ENCODE measurements around the gene MVP. TPM values are rescaled to one million over a fixed set of nuclear protein-coding genes. Genes with fewer than 3 reads are reported as not detected.
"Not testable (repeated sequence)": the region's sequence is repeated elsewhere in the genome, so short reads cannot be mapped to it uniquely, and the experiment has no call there.

Gene MVP
- polyA plus RNA-seq (ENCODE audit: insufficient read length in 3 of 3) = 10 to 100 TPM; 18.1 to 22.6 (median 20.0) TPM

GRCh38 chr16:29820271-29820701 lies at the start of gene MVP:
MVP (plus strand) TSS chr16:29820462; CDS start chr16:29830550, 10,088 bp downstream.
- DNase-seq (ENCODE audit: low read depth in 3 of 3, low spot score in 2 of 3) = no peak

GRCh38 chr16:29772330-29772729 lies 47.9 kb upstream of the MVP start:
- DNase-seq (ENCODE audit: low read depth in 3 of 3, low spot score in 2 of 3) = not testable (repeated sequence)

GRCh38 chr16:29774730-29775129 lies 45.5 kb upstream of the MVP start:
- DNase-seq (ENCODE audit: low read depth in 3 of 3, low spot score in 2 of 3) = no peak

GRCh38 chr16:29775742-29776408 lies 44.4 kb upstream of the MVP start:
- DNase-seq (ENCODE audit: low read depth in 3 of 3, low spot score in 2 of 3) = no peak

GRCh38 chr16:29777576-29778350 lies 42.5 kb upstream of the MVP start, which contains the start of gene ZG16:
ZG16 (plus strand) TSS chr16:29778256; CDS start chr16:29779267, 1,011 bp downstream.
- DNase-seq (ENCODE audit: low read depth in 3 of 3, low spot score in 2 of 3) = no peak

GRCh38 chr16:29779474-29779873 lies 40.8 kb upstream of the MVP start:
- DNase-seq (ENCODE audit: low read depth in 3 of 3, low spot score in 2 of 3) = no peak

GRCh38 chr16:29783094-29783953 lies 36.9 kb upstream of the MVP start:
- DNase-seq (ENCODE audit: low read depth in 3 of 3, low spot score in 2 of 3) = not testable (repeated sequence)

GRCh38 chr16:29784157-29784556 lies 36.1 kb upstream of the MVP start:
- no peak for DNase-seq (ENCODE audit: low read depth in 3 of 3, low spot score in 2 of 3)

- peak in 1 of 3 donors; percentile 53 for DNase-seq (ENCODE audit: low read depth in 3 of 3, low spot score in 2 of 3)
Measured at GRCh38 chr16:29784901-29785500, 35.3 kb upstream of the MVP start.

GRCh38 chr16:29787155-29787554 lies 33.1 kb upstream of the MVP start:
- DNase-seq (ENCODE audit: low read depth in 3 of 3, low spot score in 2 of 3) = not testable (repeated sequence)

GRCh38 chr16:29789775-29790182 lies 30.5 kb upstream of the MVP start:
- DNase-seq (ENCODE audit: low read depth in 3 of 3, low spot score in 2 of 3) = no peak

- DNase-seq (ENCODE audit: low read depth in 3 of 3, low spot score in 2 of 3) = peak; percentile 97 to 98 (median 97)
Measured at GRCh38 chr16:29790183-29790948, 29.9 kb upstream of the MVP start, which contains the start of gene KIF22. KIF22 (plus strand) TSS chr16:29790751; CDS start chr16:29790760, 9 bp downstream.

GRCh38 chr16:29790949-29791844 lies 29.1 kb upstream of the MVP start:
- no peak for DNase-seq (ENCODE audit: low read depth in 3 of 3, low spot score in 2 of 3)

GRCh38 chr16:29791845-29792807 lies 28.1 kb upstream of the MVP start:
- DNase-seq (ENCODE audit: low read depth in 3 of 3, low spot score in 2 of 3) = no peak

GRCh38 chr16:29793153-29793552 lies 27.1 kb upstream of the MVP start:
- DNase-seq (ENCODE audit: low read depth in 3 of 3, low spot score in 2 of 3) = not testable (repeated sequence)

- no peak for DNase-seq (ENCODE audit: low read depth in 3 of 3, low spot score in 2 of 3)
Measured at GRCh38 chr16:29794231-29794710, 26.0 kb upstream of the MVP start.

GRCh38 chr16:29802416-29802935 lies 17.8 kb upstream of the MVP start:
- no peak for DNase-seq (ENCODE audit: low read depth in 3 of 3, low spot score in 2 of 3)

All from right renal cortex interstitium (tissue), 3 donors.